OCI-LY3 (cell line): ENCODE results near the gene GPR156.

ENCODE experiments used
- CTCF ChIP-seq: fragments of 200-600, 300-600 bp; sonication (generic); IDR thresholded peaks from 2 replicates; pipeline ENCODE4 v1.5.1; 2014; ENCODE audit warnings: antibody characterized with exemption, low read length, low read depth
- EZH2phosphoT487 ChIP-seq: fragments of 200-600 bp; shearing (Covaris generic); IDR thresholded peaks from 2 replicates; pipeline ENCODE4 v1.6.1; 2018; ENCODE audit warnings: antibody characterized with exemption, mixed run types, low read depth

- no peak for TF ChIP-seq CTCF
- TF ChIP-seq EZH2phosphoT487: no peak
Observed at GRCh38 chr3:120218981-120219380, 66.0 kb downstream of the GPR156 start.
